ENCODE results near the gene RYR1. TPM values are rescaled to one million over a fixed set of nuclear protein-coding genes. Genes with fewer than 3 reads are reported as not detected.

RYR1 gene
- polyA plus RNA-seq, 1 of the 3 experiments (the other 2 are of a cell fraction) = under 0.01 TPM

- POLR2A ChIA-PET = interaction anchor here (5.1 kb wide), 1 partner anchor 10 kb away, joined by 30 read pairs; the partner anchor contains the start of genes GGN and SPRED3
- Histone ChIP-seq H3K36me3 (replicated peaks in 1 of 2; ENCODE audit: control insufficient read depth in 1 of 2, insufficient read depth in 2 of 2, low read length in 1 of 2) (peaks cover 0 to 18% of the 10 kb centered on the region in 2 experiments), H3K9me2 (no peaks in the 10 kb centered on the region), H3K4me3 (ENCODE audit: low read depth in 2 of 2, low read length in 1 of 2) (no peak overlapping the region), H3K79me2 (ENCODE audit: insufficient read depth) (peaks cover 2% of the 10 kb centered on the region; the same call in 1 of the 2 replicates), H3F3A (replicated peaks; ENCODE audit: insufficient read depth) (peaks cover 8% of the 10 kb centered on the region), H3K4me2 (no peak overlapping the region), H3K9ac (no peak overlapping the region), H2AFZ (ENCODE audit: low read depth) (no peak overlapping the region), H3K9me3 (no peaks in the 10 kb centered on the region), H3K27me3 (ENCODE audit: insufficient read depth) (no peaks in the 10 kb centered on the region), H3K4me1 (ENCODE audit: control insufficient read depth in 1 of 2, insufficient read depth in 2 of 2, low read depth in 1 of 2, low read length in 1 of 2) (no peaks in the 10 kb centered on the region; a peak in 1 of 4 replicates), H4K20me1 (ENCODE audit: insufficient read depth) (no peaks in the 10 kb centered on the region), H3K27ac (ENCODE audit: low read depth in 2 of 2, low read length in 1 of 2) (no peak overlapping the region)
- DNase-seq = no peak
- no peak for TF ChIP-seq SIN3A (IDR thresholded peaks at IDR 0.05; ENCODE audit: borderline replicate concordance, low read depth, low read length)
- 0 out of 2 replicates have a peak, but pooled peaks have one; percentile 8 for TF ChIP-seq POLR2AphosphoS5 (IDR thresholded peaks at IDR 0.05; ENCODE audit: low read depth, low read length)
- TF ChIP-seq YY1 (IDR thresholded peaks at IDR 0.05; ENCODE audit: low read depth) = no peak
- no peak for TF ChIP-seq TCF12 (IDR thresholded peaks at IDR 0.05)
- no peak for TF ChIP-seq MEF2A (IDR thresholded peaks at IDR 0.05; ENCODE audit: borderline replicate concordance, low read depth)
- TF ChIP-seq NRF1 (IDR thresholded peaks at IDR 0.05; ENCODE audit: low read depth, low read length) = no peak
- TF ChIP-seq ELF1 (IDR thresholded peaks at IDR 0.05) = no peak
- CTCF ChIA-PET = no interaction called here
- 37% methylated on average over 6 of the region's 9 CpGs for WGBS (ENCODE audit: low lambda C conversion rate)
These were observed 34.4 kb upstream of the RYR1 start for GRCh38 chr19:38399081-38399480.

- H3K9ac ChIP-seq = no peak overlapping the region
- no peaks in the 10 kb centered on the region for H3K27me3 ChIP-seq (ENCODE audit: insufficient read depth)
- DNase-seq = no peak
- no peak overlapping the region for H3K27ac ChIP-seq (ENCODE audit: low read depth in 2 of 2, low read length in 1 of 2)
- H3K9me3 ChIP-seq = no peaks in the 10 kb centered on the region
- 50% methylated on average over 1 of the region's 1 CpG for WGBS (ENCODE audit: low lambda C conversion rate)
- POLR2A ChIA-PET = interaction anchor here (5.1 kb wide), 1 partner anchor 11 kb away, joined by 30 read pairs; the partner anchor contains the start of genes GGN and SPRED3
- H3K4me2 ChIP-seq = no peak overlapping the region
- H3K4me1 ChIP-seq (ENCODE audit: control insufficient read depth in 1 of 2, insufficient read depth in 2 of 2, low read depth in 1 of 2, low read length in 1 of 2) = no peaks in the 10 kb centered on the region; a peak in 1 of 4 replicates
- H3K36me3 ChIP-seq (replicated peaks in 1 of 2; ENCODE audit: control insufficient read depth in 1 of 2, insufficient read depth in 2 of 2, low read length in 1 of 2) = peaks cover 0 to 13% of the 10 kb centered on the region in 2 experiments
- peaks cover 8% of the 10 kb centered on the region for H3F3A ChIP-seq (replicated peaks; ENCODE audit: insufficient read depth)
- no peak overlapping the region for H3K4me3 ChIP-seq (ENCODE audit: low read depth in 2 of 2, low read length in 1 of 2)
- TF ChIP-seq RFX5 (IDR thresholded peaks at IDR 0.05; ENCODE audit: low read length) = no peak
- no peak for TF ChIP-seq CHD2 (IDR thresholded peaks at IDR 0.05; ENCODE audit: low read length, partially characterized antibody)
- TF ChIP-seq YY1 (IDR thresholded peaks at IDR 0.05; ENCODE audit: low read depth) = no peak
- TF ChIP-seq NRF1 (IDR thresholded peaks at IDR 0.05; ENCODE audit: low read depth, low read length) = no peak
- TF ChIP-seq EZH2phosphoT487 (IDR thresholded peaks at IDR 0.05; ENCODE audit: borderline replicate concordance, low read depth) = no peak
- no peak for TF ChIP-seq MEF2A (IDR thresholded peaks at IDR 0.05; ENCODE audit: borderline replicate concordance, low read depth)
- no peak for TF ChIP-seq TAF1 (IDR thresholded peaks at IDR 0.05; ENCODE audit: borderline replicate concordance, low read depth, low read length)
- TF ChIP-seq CTCF (IDR thresholded peaks at IDR 0.05) = no peak
- no peaks in the 10 kb centered on the region for H3K9me2 ChIP-seq
- no peaks in the 10 kb centered on the region for H4K20me1 ChIP-seq (ENCODE audit: insufficient read depth)
- CTCF ChIA-PET = interaction anchor here (0.7 to 1.2 kb wide), 2 partner anchors 166 to 711 kb away, joined by 3 read pairs; no protein-coding TSS in a partner anchor
- H3K79me2 ChIP-seq (ENCODE audit: insufficient read depth) = peaks cover 6% of the 10 kb centered on the region; the same call in 1 of the 2 replicates
- no peak overlapping the region for H2AFZ ChIP-seq (ENCODE audit: low read depth)
These were observed 34.0 kb upstream of the RYR1 start for GRCh38 chr19:38399537-38399936.

All from SK-N-SH (cell line).